ENCODE results near the gene GTF2A1.

The GTF2A1 gene

DNA sequence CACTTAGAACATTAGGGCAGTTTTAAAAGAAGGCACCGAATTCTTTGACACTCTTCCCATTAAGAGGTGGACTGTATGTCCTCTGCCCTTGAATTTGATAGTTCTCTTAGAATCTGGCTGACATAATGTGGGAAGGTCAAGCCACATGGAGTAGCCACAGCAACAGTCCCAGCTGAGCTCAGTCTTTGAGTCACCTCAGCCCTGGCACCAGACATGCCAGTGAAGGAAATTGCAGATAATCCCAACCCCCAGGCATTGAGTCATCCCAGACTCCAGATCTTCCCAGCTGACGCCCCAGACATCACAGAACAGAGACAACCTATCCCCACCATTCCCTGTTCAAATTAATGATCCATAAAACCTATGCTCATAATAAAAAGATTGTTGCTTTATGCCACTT, 83.4 kb downstream of the GTF2A1 start:
- DNase-seq (ENCODE audit: low spot score) = no peak

DNA sequence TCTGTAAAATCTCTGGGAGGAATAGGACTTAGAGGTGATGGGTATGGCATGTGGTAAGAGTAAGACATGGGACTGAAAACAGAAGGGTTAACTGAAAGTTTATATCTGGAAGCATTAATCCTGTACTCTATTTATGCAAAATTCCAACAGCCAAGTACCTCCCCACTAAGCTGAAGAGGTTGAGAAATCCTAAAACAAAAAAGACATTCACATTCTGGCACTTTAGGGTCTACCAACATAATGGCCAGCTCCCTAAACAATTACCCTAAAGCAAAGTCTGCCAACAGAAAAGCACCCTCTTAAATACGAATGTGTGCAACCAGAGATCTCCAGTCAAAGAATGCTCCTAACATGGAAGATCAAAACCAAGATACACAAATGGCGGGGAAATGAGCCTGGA, 87.4 kb downstream of the GTF2A1 start:
- DNase-seq (ENCODE audit: low spot score) = no peak

DNA sequence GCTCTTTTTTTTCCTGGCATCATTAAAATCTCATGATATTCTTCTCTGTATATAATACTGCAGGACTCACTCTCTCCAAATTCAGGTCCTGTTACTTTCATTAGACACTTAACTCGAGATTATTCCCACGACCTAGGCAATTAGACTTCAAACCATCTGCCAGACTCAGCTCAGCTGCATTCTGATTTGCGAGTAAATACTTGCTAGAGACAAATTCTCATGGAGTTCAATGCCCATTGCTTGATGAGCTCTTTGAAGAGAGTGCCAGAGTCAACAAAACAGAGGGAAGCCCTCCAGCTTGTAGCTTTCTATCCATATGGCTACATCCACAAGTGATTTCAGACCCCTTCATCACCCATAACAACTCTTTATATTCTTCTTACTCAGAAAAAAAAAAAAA, 88.3 kb downstream of the GTF2A1 start:
- no peak for DNase-seq (ENCODE audit: low spot score)

DNA sequence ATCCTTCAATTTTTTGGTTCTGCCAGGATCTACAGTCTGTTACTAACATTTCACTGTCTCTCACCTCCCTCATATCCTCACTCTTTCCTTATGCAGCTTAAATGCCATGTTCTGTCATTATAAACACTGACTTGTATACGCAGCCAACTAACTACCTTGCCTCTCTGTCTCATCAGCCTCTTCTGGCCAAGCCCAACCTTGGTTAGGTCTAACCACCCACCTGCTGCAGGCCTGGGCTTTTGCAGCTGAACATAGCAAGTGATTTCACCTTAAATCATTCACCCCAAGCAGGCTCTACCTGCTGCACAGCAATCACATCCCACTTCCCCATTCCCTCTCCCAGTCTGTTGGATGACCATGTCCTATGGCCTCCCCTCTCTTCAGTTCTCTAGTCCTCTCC, 91.5 kb downstream of the GTF2A1 start:
- no peak for DNase-seq (ENCODE audit: low spot score)

DNA sequence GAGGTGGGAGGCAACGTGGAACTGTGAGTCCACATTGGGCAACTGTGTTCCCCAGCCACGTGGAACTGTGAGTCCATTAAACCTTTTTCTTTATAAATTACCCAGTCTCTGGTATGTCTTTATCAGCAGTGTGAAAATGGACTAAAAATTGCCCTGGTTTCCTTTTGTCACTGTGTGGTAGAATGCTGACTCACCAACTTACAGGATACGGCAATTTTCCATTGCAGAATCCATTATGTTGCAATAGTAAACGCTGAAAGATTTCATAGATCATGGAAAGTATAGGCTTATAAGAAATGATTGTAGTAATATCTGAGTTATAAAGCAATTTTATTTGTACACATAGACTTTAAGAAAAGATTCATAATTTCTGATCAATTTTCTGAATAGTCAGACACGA, 93.0 kb downstream of the GTF2A1 start:
- no peak for DNase-seq (ENCODE audit: low spot score)

DNA sequence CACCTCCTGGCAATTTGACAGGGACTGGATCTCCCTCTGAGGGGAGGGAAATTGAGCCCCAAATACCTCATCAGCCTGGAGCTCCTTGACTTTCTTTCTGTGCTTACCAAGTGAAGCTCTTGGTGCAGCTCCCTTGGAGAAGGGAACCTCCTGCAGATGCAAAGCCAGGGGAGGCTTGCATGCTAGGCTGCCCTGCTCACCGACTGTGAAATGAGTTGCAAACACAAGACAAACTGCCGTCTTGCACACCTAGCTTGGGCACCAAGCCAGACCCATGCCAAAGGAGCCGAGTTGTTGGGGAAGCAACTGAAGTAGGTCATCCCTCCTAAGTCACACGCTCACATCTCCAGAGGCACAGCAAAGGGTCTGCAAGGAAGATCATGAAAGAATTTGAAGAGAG, 95.2 kb downstream of the GTF2A1 start:
- DNase-seq (ENCODE audit: low spot score) = no peak
